SK-N-SH treated with all-trans-retinoic acid at 6 μM for 48 hours (cell line): Measurements from ENCODE around the gene ACSM3.

Experiments
- ARNTL ChIP-seq: fragments of 450-650 bp; formaldehyde crosslinking; IDR thresholded peaks from 2 replicates; pipeline ENCODE4 v1.5.0; 2020; ENCODE audit warnings: low read depth, mild to moderate bottlenecking, moderate library complexity, borderline replicate concordance
- ESRRG ChIP-seq: fragments of 250-450 bp; sonication (Bioruptor Pico); IDR thresholded peaks from 2 replicates; pipeline ENCODE4 v1.6.1; 2021; ENCODE audit warnings: mild to moderate bottlenecking
- PATZ1 ChIP-seq: fragments of 250-450 bp; sonication (Bioruptor Pico); IDR thresholded peaks from 2 replicates; pipeline ENCODE4 v1.8.0; 2020; ENCODE audit warnings: mild to moderate bottlenecking, moderate library complexity, borderline replicate concordance
- POU6F1 ChIP-seq: fragments of 250-450 bp; sonication (Bioruptor Pico); IDR thresholded peaks from 2 replicates; pipeline ENCODE4 v1.8.0; 2021; ENCODE audit warnings: low read depth, mild to moderate bottlenecking, moderate library complexity, borderline replicate concordance
- RARB ChIP-seq: fragments of 250-450 bp; sonication (Bioruptor Pico); IDR thresholded peaks from 2 replicates; pipeline ENCODE4 v1.8.0; 2021; ENCODE audit warnings: mild to moderate bottlenecking, moderate library complexity
- TOX ChIP-seq: fragments of 250-450 bp; sonication (Bioruptor Pico); IDR thresholded peaks from 2 replicates; pipeline ENCODE4 v1.8.0; 2021; ENCODE audit warnings: mild to moderate bottlenecking, moderate library complexity, borderline replicate concordance
- ZFP3 ChIP-seq: fragments of 250-450 bp; sonication (Bioruptor Pico); IDR thresholded peaks from 2 replicates; pipeline ENCODE4 v1.5.0; 2020; ENCODE audit warnings: mild to moderate bottlenecking, moderate library complexity
- ZNF8 ChIP-seq: fragments of 450-650 bp; formaldehyde crosslinking; IDR thresholded peaks from 2 replicates; pipeline ENCODE4 v1.5.0; 2020; ENCODE audit warnings: mild to moderate bottlenecking, moderate library complexity

DNA sequence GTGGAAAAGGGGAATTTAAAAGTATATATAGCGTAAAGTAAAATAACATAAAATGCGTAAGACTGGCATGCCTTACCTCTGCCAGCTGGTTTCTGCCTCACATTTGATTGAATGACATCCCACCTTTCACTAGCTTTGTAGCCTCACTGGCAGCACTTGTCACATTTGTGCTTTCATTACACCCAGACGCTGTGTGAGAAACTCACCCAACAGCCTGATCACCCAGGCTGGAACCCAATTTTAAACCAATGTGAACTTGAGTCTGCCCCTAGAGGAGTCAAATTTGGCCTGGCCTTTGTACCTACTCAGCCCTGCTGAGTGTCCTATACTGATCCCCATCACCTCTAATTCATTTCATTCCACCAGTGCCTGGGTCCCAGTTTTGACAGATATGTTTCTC, 17.4 kb upstream of the ACSM3 start:
- TF ChIP-seq ARNTL: no peak
- TF ChIP-seq PATZ1 (CRISPR knock-in tag): no peak
- no peak for TF ChIP-seq TOX
- no peak for TF ChIP-seq POU6F1 (CRISPR knock-in tag)
- TF ChIP-seq ZFP3: no peak
- no peak for TF ChIP-seq ZNF8
- TF ChIP-seq RARB (CRISPR knock-in tag): no peak
- TF ChIP-seq ESRRG (CRISPR knock-in tag): no peak
